ENCODE data around the gene FAM124B. TPM values are rescaled to one million over a fixed set of nuclear protein-coding genes. Genes with fewer than 3 reads are reported as not detected.
A peak's percentile ranks its signal among the peaks of the same experiment; 100 is the strongest.

The FAM124B gene
- total RNA-seq, 6 donors from 2014 or later: 1.5 to 3.5 (median 2.1) TPM

GRCh38 chr2:224417361-224417729 is 15.4 kb upstream of the FAM124B start:
- WGBS, 2 donors: 65 to 71% methylated on average over 1 of the region's 1 CpG
- no peak for TF ChIP-seq EP300 (IDR thresholded peaks at IDR 0.05)
- H3K27ac ChIP-seq: no peak overlapping the region
- no peak overlapping the region for H3K4me3 ChIP-seq
- no peaks in the 10 kb centered on the region for H3K9me3 ChIP-seq
- H3K36me3 ChIP-seq: no peaks in the 10 kb centered on the region
- H3K27me3 ChIP-seq: no peaks in the 10 kb centered on the region
- H3K4me1 ChIP-seq: no peaks in the 10 kb centered on the region
- no peak for ATAC-seq (ENCODE audit: low FRiP score in 2 of 2)
- DNase-seq: no peak

GRCh38 chr2:224416656-224417360 is 14.9 kb upstream of the FAM124B start:
- WGBS, 2 donors: 80 to 91% methylated on average over 4 to 5 of the region's 5 CpGs
- ATAC-seq (ENCODE audit: low FRiP score in 2 of 2): no peak
- Histone ChIP-seq H3K4me3 (no peak overlapping the region), H3K4me1 (no peaks in the 10 kb centered on the region), H3K27ac (no peak overlapping the region), H3K9me3 (no peaks in the 10 kb centered on the region), H3K27me3 (no peaks in the 10 kb centered on the region), H3K36me3 (no peaks in the 10 kb centered on the region)
- TF ChIP-seq CTCF (IDR thresholded peaks at IDR 0.05) (no peak), POLR2AphosphoS5 (IDR thresholded peaks at IDR 0.05) (no peak), POLR2A (IDR thresholded peaks at IDR 0.05) (no peak), EP300 (IDR thresholded peaks at IDR 0.05) (no peak)
- no peak for DNase-seq

- no peaks in the 10 kb centered on the region for H3K4me1 ChIP-seq
- no peaks in the 10 kb centered on the region for H3K9me3 ChIP-seq
- no peak overlapping the region for H3K27ac ChIP-seq
- no peak overlapping the region for H3K4me3 ChIP-seq
- no peak for ATAC-seq (ENCODE audit: low FRiP score in 2 of 2)
- no peaks in the 10 kb centered on the region for H3K27me3 ChIP-seq
- WGBS, 2 donors: 75 to 94% methylated on average over 2 of the region's 2 CpGs
- DNase-seq: no peak
- no peak for TF ChIP-seq EP300 (IDR thresholded peaks at IDR 0.05)
- no peak for TF ChIP-seq CTCF (IDR thresholded peaks at IDR 0.05)
- no peak for TF ChIP-seq POLR2AphosphoS5 (IDR thresholded peaks at IDR 0.05)
- no peaks in the 10 kb centered on the region for H3K36me3 ChIP-seq
Measured at GRCh38 chr2:224413381-224413780, 11.5 kb upstream of the FAM124B start.

GRCh38 chr2:224412141-224413015 is 10.5 kb upstream of the FAM124B start:
- Histone ChIP-seq H3K9me3 (no peaks in the 10 kb centered on the region), H3K4me3 (no peak overlapping the region), H3K27ac (no peak overlapping the region), H3K36me3 (no peaks in the 10 kb centered on the region), H3K27me3 (no peaks in the 10 kb centered on the region), H3K4me1 (no peaks in the 10 kb centered on the region)
- DNase-seq: peak in 1 of 2 donors; percentile 38
- ATAC-seq (ENCODE audit: low FRiP score in 2 of 2): peak; percentile 26 to 38
- WGBS, 2 donors: 69 to 74% methylated on average over 18 of the region's 18 CpGs
- TF ChIP-seq POLR2A (IDR thresholded peaks at IDR 0.05) (no peak), CTCF (IDR thresholded peaks at IDR 0.05) (no peak), POLR2AphosphoS5 (IDR thresholded peaks at IDR 0.05) (no peak), EP300 (IDR thresholded peaks at IDR 0.05) (no peak)

- H3K9me3 ChIP-seq: no peaks in the 10 kb centered on the region
- H3K27ac ChIP-seq: no peak overlapping the region
- TF ChIP-seq POLR2A (IDR thresholded peaks at IDR 0.05) (no peak), CTCF (IDR thresholded peaks at IDR 0.05) (no peak)
- H3K27me3 ChIP-seq: no peaks in the 10 kb centered on the region
- no peaks in the 10 kb centered on the region for H3K36me3 ChIP-seq
- DNase-seq (no peak), ATAC-seq (ENCODE audit: low FRiP score in 2 of 2) (no peak)
- no peaks in the 10 kb centered on the region for H3K4me1 ChIP-seq
- no peak overlapping the region for H3K4me3 ChIP-seq
- 88 to 94% methylated on average over 3 of the region's 3 CpGs for WGBS, 2 donors
Measured at GRCh38 chr2:224410946-224411561, 9.1 kb upstream of the FAM124B start.
